Measurements from ENCODE around the gene PPFIA1. TPM values are rescaled to one million over a fixed set of nuclear protein-coding genes. Genes with fewer than 3 reads are reported as not detected.

The PPFIA1 gene
- total RNA-seq, 2 experiments from 2014 or later: 34.6 to 53.9 TPM

DNA sequence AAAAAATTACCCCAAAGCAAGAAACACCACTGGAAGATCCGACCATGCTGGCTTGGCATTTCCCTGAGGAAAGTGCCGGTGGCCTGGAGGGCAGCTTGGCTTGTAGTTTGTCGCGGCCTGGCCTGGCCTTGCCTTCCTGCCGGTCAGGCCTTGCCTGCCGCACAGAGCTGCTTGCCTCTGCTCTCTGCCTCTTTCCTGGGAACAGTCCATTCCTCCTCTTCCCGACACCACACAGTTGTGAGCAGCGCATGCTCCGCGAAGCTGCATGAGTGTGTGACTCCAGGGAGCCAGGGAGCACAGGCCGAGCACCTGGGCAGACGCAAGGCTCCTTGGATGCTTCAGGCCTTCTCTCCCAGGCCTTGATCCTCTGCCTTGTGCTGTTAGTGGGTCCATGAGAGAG is 147.6 kb downstream of the PPFIA1 start:
- H3K4me1 ChIP-seq (ENCODE audit: insufficient read depth, low read length, poor library complexity, severe bottlenecking): no peaks in the 10 kb centered on the region
- no peak overlapping the region for H3K27ac ChIP-seq (ENCODE audit: low read depth, low read length, poor library complexity, severe bottlenecking)
- ChIA-PET CTCF (ENCODE audit: unreplicated experiment) (no interaction called here), POLR2A (no interaction called here)
- intact Hi-C loops (cut with micrococcal nuclease; ENCODE audit: unreplicated experiment): no loop called here
- H3K4me2 ChIP-seq (ENCODE audit: low read length): no peak overlapping the region
- H3K79me2 ChIP-seq (ENCODE audit: insufficient read depth, low read depth, low read length): no peaks in the 10 kb centered on the region
- TF ChIP-seq EZH2phosphoT487 (IDR thresholded peaks at IDR 0.05; ENCODE audit: borderline replicate concordance, low read depth, low read length): no peak
- TF ChIP-seq, protein P1, sequence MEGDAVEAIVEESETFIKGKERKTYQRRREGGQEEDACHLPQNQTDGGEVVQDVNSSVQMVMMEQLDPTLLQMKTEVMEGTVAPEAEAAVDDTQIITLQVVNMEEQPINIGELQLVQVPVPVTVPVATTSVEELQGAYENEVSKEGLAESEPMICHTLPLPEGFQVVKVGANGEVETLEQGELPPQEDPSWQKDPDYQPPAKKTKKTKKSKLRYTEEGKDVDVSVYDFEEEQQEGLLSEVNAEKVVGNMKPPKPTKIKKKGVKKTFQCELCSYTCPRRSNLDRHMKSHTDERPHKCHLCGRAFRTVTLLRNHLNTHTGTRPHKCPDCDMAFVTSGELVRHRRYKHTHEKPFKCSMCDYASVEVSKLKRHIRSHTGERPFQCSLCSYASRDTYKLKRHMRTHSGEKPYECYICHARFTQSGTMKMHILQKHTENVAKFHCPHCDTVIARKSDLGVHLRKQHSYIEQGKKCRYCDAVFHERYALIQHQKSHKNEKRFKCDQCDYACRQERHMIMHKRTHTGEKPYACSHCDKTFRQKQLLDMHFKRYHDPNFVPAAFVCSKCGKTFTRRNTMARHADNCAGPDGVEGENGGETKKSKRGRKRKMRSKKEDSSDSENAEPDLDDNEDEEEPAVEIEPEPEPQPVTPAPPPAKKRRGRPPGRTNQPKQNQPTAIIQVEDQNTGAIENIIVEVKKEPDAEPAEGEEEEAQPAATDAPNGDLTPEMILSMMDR (conservative IDR thresholded peaks at IDR 0.05; ENCODE audit: low read length): no peak
- H3K9me2 ChIP-seq (ENCODE audit: insufficient read depth, low read length): no peaks in the 10 kb centered on the region
- BruUV-seq (replicated peaks): no TSS peak
- no peaks in the 10 kb centered on the region for H4K20me1 ChIP-seq (ENCODE audit: insufficient read depth, low read length)
- no peak for DNase-seq (ENCODE audit: low spot score)
- no peaks in the 10 kb centered on the region for H3K9me3 ChIP-seq (ENCODE audit: low read length)
- no peaks in the 10 kb centered on the region for H3K36me3 ChIP-seq (ENCODE audit: insufficient read depth, low read length)
- no peak overlapping the region for H3K4me3 ChIP-seq (ENCODE audit: low read depth, low read length, poor library complexity, severe bottlenecking)
- H2AFZ ChIP-seq (ENCODE audit: low read length): no peak overlapping the region

DNA sequence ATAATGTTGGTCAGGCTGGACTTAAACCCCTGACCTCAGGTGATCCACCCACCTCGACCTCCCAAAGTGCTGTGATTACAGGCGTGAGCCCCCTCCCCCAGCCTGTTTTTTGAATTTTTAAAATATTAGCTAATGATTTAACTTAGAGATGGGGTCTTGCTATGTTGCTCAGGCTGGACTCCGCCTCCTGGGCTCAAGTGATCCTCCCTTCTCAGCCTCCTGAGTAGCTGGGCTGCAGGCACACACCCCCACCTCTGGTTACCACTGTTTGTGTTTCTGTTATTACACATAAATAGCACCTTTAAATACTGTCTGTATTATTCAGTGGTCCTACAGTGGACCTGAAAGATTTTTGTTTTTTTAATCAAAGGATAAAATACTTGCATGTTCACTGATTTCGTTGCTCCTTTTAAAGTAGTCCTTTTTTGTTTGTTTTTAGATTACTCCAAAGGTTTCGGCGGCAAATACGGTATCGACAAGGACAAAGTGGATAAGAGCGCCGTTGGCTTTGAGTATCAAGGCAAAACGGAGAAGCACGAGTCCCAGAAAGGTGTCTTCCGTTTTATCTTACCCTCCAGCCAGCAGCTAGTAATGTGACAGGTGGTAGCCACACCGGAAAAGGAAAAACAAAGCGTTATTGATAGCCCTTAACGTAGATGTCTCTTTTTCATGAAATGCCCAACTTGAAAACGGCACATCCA is 149.0 kb downstream of the PPFIA1 start:
- no peaks in the 10 kb centered on the region for H4K20me1 ChIP-seq (ENCODE audit: insufficient read depth, low read length)

DNA sequence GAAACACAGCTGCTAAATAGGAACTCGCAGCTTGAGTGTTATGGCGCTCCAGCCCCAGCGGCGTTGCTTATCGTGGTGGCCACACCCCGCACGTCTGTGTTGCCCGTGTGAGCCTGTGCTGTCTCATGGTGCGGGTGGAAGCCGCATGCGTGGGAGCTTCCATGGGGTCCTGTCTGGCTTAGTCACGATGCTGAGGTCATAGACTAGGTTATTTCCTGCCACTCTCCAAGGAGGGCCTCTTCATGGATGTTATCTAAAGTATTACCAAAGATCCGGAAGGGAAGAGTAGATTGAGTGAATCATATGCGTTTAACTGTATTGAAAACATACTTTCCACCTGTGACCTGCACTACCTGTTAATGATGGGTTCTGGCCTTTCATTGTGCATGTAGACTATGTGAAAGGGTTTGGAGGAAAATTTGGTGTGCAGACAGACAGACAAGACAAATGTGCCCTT is 149.5 kb downstream of the PPFIA1 start:
- no peaks in the 10 kb centered on the region for H3K9me2 ChIP-seq (ENCODE audit: insufficient read depth, low read length)
- no peak overlapping the region for H2AFZ ChIP-seq (ENCODE audit: low read length)
- intact Hi-C loops (cut with micrococcal nuclease; ENCODE audit: unreplicated experiment): no loop called here
- H3K4me1 ChIP-seq (ENCODE audit: insufficient read depth, low read length, poor library complexity, severe bottlenecking): no peaks in the 10 kb centered on the region
- no peak overlapping the region for H3K27ac ChIP-seq (ENCODE audit: low read depth, low read length, poor library complexity, severe bottlenecking)
- H3K9me3 ChIP-seq (ENCODE audit: low read length): no peaks in the 10 kb centered on the region
- POLR2A ChIA-PET: no interaction called here
- CTCF ChIA-PET (ENCODE audit: unreplicated experiment): no interaction called here
- no peak overlapping the region for H3K4me2 ChIP-seq (ENCODE audit: low read length)
- no peaks in the 10 kb centered on the region for H3K36me3 ChIP-seq (ENCODE audit: insufficient read depth, low read length)
- no peak for DNase-seq (ENCODE audit: low spot score)
- H4K20me1 ChIP-seq (ENCODE audit: insufficient read depth, low read length): no peaks in the 10 kb centered on the region
- TF ChIP-seq, protein P1 (conservative IDR thresholded peaks at IDR 0.05; ENCODE audit: low read length): no peak
- no peak for TF ChIP-seq EZH2phosphoT487 (IDR thresholded peaks at IDR 0.05; ENCODE audit: borderline replicate concordance, low read depth, low read length)
- no peaks in the 10 kb centered on the region for H3K79me2 ChIP-seq (ENCODE audit: insufficient read depth, low read depth, low read length)
- no peak overlapping the region for H3K4me3 ChIP-seq (ENCODE audit: low read depth, low read length, poor library complexity, severe bottlenecking)
- no TSS peak for BruUV-seq (replicated peaks)

More for the DNA sequence above, 149.0 kb downstream of the PPFIA1 start:
- H3K9me2 ChIP-seq (ENCODE audit: insufficient read depth, low read length): no peaks in the 10 kb centered on the region
- no peaks in the 10 kb centered on the region for H3K79me2 ChIP-seq (ENCODE audit: insufficient read depth, low read depth, low read length)
- intact Hi-C loops (cut with micrococcal nuclease; ENCODE audit: unreplicated experiment): no loop called here
- ChIA-PET POLR2A (interaction anchor here (0.7 kb wide), 1 partner anchor 347 kb away, joined by 4 read pairs; no protein-coding TSS in a partner anchor), CTCF (ENCODE audit: unreplicated experiment) (no interaction called here)
- H2AFZ ChIP-seq (ENCODE audit: low read length): no peak overlapping the region
- no peaks in the 10 kb centered on the region for H3K9me3 ChIP-seq (ENCODE audit: low read length)
- BruUV-seq (replicated peaks): no TSS peak
- no peak overlapping the region for H3K4me2 ChIP-seq (ENCODE audit: low read length)
- TF ChIP-seq EZH2phosphoT487 (IDR thresholded peaks at IDR 0.05; ENCODE audit: borderline replicate concordance, low read depth, low read length): no peak
- TF ChIP-seq, protein P1 (conservative IDR thresholded peaks at IDR 0.05; ENCODE audit: low read length): no peak
- no peak overlapping the region for H3K4me3 ChIP-seq (ENCODE audit: low read depth, low read length, poor library complexity, severe bottlenecking)
- no peaks in the 10 kb centered on the region for H3K36me3 ChIP-seq (ENCODE audit: insufficient read depth, low read length)
- no peak overlapping the region for H3K27ac ChIP-seq (ENCODE audit: low read depth, low read length, poor library complexity, severe bottlenecking)
- no peaks in the 10 kb centered on the region for H3K4me1 ChIP-seq (ENCODE audit: insufficient read depth, low read length, poor library complexity, severe bottlenecking)
- no peak for DNase-seq (ENCODE audit: low spot score)
